Ishikawa (cell line): ENCODE data around the gene FKBP4.

Experiments
- CEBPB ChIP-seq: IDR thresholded peaks from 2 replicates; pipeline ENCODE4 v1.6.1; 2012
- CREB1 ChIP-seq: IDR thresholded peaks from 2 replicates; pipeline ENCODE4 v1.6.1; 2012; ENCODE audit warnings: low read depth
- EGR1 ChIP-seq: IDR thresholded peaks from 2 replicates; pipeline ENCODE4 v1.6.1; 2012
- EP300 ChIP-seq: IDR thresholded peaks from 2 replicates; pipeline ENCODE4 v1.6.1; 2012; ENCODE audit warnings: borderline replicate concordance
- FOXM1 ChIP-seq: IDR thresholded peaks from 2 replicates; pipeline ENCODE4 v1.6.1; 2012; ENCODE audit warnings: low read depth, borderline replicate concordance
- NFIC ChIP-seq: IDR thresholded peaks from 2 replicates; pipeline ENCODE4 v1.6.1; 2012
- RAD21 ChIP-seq: IDR thresholded peaks from 2 replicates; pipeline ENCODE4 v1.6.1; 2012; ENCODE audit warnings: low read depth
- TAF1 ChIP-seq: IDR thresholded peaks from 2 replicates; pipeline ENCODE4 v1.6.1; 2012; ENCODE audit warnings: low read depth, mild to moderate bottlenecking
- TCF12 ChIP-seq: IDR thresholded peaks from 2 replicates; pipeline ENCODE4 v1.6.1; 2012; ENCODE audit warnings: low read depth
- TEAD4 ChIP-seq: IDR thresholded peaks from 2 replicates; pipeline ENCODE4 v1.6.1; 2012
- USF1 ChIP-seq: IDR thresholded peaks from 2 replicates; pipeline ENCODE4 v1.6.1; 2012
- YY1 ChIP-seq: IDR thresholded peaks from 2 replicates; pipeline ENCODE4 v1.6.1; 2012; ENCODE audit warnings: low read depth
- ZBTB7A ChIP-seq: IDR thresholded peaks from 2 replicates; pipeline ENCODE4 v1.6.1; 2012; ENCODE audit warnings: low read depth
- TF ChIP-seq, protein P1 (sequence below): IDR thresholded peaks from 2 replicates; pipeline ENCODE4 v1.6.1; 2012; ENCODE audit warnings: low read depth, mild to moderate bottlenecking
- TF ChIP-seq, protein P2 (sequence below): IDR thresholded peaks from 2 replicates; pipeline ENCODE4 v1.6.1; 2012

The FKBP4 gene

GRCh38 chr12:2751230-2751629 lies 43.5 kb upstream of the FKBP4 start:
- TF ChIP-seq ZBTB7A = no peak
- TF ChIP-seq RAD21 = no peak
- TF ChIP-seq, protein P1, sequence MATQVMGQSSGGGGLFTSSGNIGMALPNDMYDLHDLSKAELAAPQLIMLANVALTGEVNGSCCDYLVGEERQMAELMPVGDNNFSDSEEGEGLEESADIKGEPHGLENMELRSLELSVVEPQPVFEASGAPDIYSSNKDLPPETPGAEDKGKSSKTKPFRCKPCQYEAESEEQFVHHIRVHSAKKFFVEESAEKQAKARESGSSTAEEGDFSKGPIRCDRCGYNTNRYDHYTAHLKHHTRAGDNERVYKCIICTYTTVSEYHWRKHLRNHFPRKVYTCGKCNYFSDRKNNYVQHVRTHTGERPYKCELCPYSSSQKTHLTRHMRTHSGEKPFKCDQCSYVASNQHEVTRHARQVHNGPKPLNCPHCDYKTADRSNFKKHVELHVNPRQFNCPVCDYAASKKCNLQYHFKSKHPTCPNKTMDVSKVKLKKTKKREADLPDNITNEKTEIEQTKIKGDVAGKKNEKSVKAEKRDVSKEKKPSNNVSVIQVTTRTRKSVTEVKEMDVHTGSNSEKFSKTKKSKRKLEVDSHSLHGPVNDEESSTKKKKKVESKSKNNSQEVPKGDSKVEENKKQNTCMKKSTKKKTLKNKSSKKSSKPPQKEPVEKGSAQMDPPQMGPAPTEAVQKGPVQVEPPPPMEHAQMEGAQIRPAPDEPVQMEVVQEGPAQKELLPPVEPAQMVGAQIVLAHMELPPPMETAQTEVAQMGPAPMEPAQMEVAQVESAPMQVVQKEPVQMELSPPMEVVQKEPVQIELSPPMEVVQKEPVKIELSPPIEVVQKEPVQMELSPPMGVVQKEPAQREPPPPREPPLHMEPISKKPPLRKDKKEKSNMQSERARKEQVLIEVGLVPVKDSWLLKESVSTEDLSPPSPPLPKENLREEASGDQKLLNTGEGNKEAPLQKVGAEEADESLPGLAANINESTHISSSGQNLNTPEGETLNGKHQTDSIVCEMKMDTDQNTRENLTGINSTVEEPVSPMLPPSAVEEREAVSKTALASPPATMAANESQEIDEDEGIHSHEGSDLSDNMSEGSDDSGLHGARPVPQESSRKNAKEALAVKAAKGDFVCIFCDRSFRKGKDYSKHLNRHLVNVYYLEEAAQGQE = no peak
- no peak for TF ChIP-seq TCF12
- TF ChIP-seq NFIC = no peak
- no peak for TF ChIP-seq USF1
- TF ChIP-seq YY1 = no peak
- no peak for TF ChIP-seq CEBPB
- no peak for TF ChIP-seq TAF1
- no peak for TF ChIP-seq EP300
- TF ChIP-seq, protein P2, sequence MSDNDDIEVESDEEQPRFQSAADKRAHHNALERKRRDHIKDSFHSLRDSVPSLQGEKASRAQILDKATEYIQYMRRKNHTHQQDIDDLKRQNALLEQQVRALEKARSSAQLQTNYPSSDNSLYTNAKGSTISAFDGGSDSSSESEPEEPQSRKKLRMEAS = no peak
- no peak for TF ChIP-seq FOXM1

DNA sequence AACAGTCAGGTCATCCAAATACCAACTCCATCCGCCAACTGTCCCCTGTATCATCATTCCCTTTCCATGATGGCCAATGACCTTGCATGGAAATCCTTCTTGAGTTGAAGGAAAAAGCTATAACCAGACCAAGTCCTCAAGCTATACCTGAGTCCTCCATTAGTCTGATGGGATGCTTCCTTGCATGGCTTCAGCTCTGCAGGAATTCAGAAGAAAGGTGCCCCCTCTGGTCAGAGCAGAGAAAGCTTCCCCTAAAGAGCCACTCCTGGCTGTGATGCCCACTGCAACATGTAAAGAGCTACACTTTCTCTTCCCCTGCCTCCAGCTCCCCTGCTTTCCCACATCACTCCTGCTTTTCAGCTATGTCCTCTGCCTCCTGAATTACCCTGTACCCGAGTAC lies 43.1 kb upstream of the FKBP4 start:
- no peak for TF ChIP-seq RAD21

GRCh38 chr12:2752676-2753371 lies 41.9 kb upstream of the FKBP4 start:
- TF ChIP-seq FOXM1 = no peak
- 0 out of 2 replicates have a peak, but pooled peaks have one; percentile 27 for TF ChIP-seq TEAD4
- TF ChIP-seq EP300 = 0 out of 2 replicates have a peak, but pooled peaks have one; percentile 16
- no peak for TF ChIP-seq EGR1
- TF ChIP-seq YY1 = peak; percentile 41; the same call in 1 of the 2 replicates
- TF ChIP-seq TCF12 = peak; percentile 37; the same call in 1 of the 2 replicates
- TF ChIP-seq, protein P2 = peak; percentile 82
- TF ChIP-seq CREB1 = no peak
- TF ChIP-seq, protein P1 = peak; percentile 100
- TF ChIP-seq NFIC = peak; percentile 74
- TF ChIP-seq CEBPB = no peak
- TF ChIP-seq TAF1 = 0 out of 2 replicates have a peak, but pooled peaks have one; percentile 25
- 0 out of 2 replicates have a peak, but pooled peaks have one; percentile 39 for TF ChIP-seq ZBTB7A
- peak; percentile 19; the same call in 1 of the 2 replicates for TF ChIP-seq RAD21
- TF ChIP-seq USF1 = peak; percentile 39; the same call in 1 of the 2 replicates

GRCh38 chr12:2753536-2753935 lies 41.2 kb upstream of the FKBP4 start:
- TF ChIP-seq NFIC (no peak), CEBPB (no peak)
- TF ChIP-seq, protein P1 = no peak

DNA sequence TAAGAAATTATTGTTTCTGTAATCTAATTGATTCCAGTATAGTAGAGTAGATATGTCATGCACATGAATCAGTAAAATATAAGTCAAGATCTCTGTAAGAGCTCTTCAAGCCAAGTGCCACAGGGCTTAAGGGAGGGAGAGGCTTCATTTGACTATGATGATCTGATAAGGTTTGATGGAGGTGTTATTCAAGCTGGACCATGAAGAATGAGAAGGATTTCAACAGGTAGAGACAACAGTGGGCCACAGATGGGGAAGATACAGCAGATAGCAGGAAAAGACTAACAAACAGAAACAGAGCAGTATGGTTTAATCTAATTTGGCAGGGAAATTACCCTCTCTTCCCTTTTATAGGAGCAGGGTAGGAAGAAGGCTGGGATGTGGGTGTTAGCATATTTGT lies 40.6 kb upstream of the FKBP4 start:
- TF ChIP-seq, protein P1 = 0 out of 2 replicates have a peak, but pooled peaks have one; percentile 1
- no peak for TF ChIP-seq EP300
